DND-41 (cell line): ENCODE data around the gene AP1S3.

Experiments used
- ATAC-seq: fragments of 200-7000 bp; cut with Tn5 transposase; 3 replicates; pipeline ENCODE4 v1.9.1; 2021; ENCODE audit warnings: low read depth; ENCODE audit not compliant: insufficient read depth
- DNase-seq: peaks from one replicate; pipeline ENCODE4 v3.0.0-alpha.2; 2020
- H2AFZ ChIP-seq: 2 replicates; pipeline ENCODE4 v1.6.0; 2012; ENCODE audit warnings: low read depth, low read length
- H3K27ac ChIP-seq: 2 replicates; pipeline ENCODE4 v1.5.1; 2012; ENCODE audit warnings: low read length, inconsistent platforms
- H3K27me3 ChIP-seq: fragments of 200-600 bp; sonication (generic); 2 replicates; pipeline ENCODE4 v1.6.0; 2012; ENCODE audit warnings: low read length, mild to moderate bottlenecking, inconsistent platforms; ENCODE audit not compliant: insufficient read depth, poor library complexity
- H3K36me3 ChIP-seq: 2 replicates; pipeline ENCODE4 v1.5.1; 2012; ENCODE audit warnings: low read length, inconsistent platforms; ENCODE audit not compliant: insufficient read depth
- H3K4me1 ChIP-seq: 2 replicates; pipeline ENCODE4 v1.5.1; 2012; ENCODE audit warnings: mild to moderate bottlenecking, low read length; ENCODE audit not compliant: insufficient read depth
- H3K4me2 ChIP-seq: 2 replicates; pipeline ENCODE4 v1.6.0; 2012; ENCODE audit warnings: mild to moderate bottlenecking, moderate library complexity, low read length, inconsistent platforms; ENCODE audit not compliant: insufficient read depth
- H3K4me3 ChIP-seq, 2 experiments: fragments of 200-600 bp in 1 of 2; shearing (Covaris generic) in 1 of 2; 2 replicates each; pipeline ENCODE4 v1.5.1; 2012 to 2016; ENCODE audit warnings: inconsistent platforms in 2 of 2, low read length in 2 of 2, mild to moderate bottlenecking in 2 of 2, low read depth in 1 of 2, moderate library complexity in 1 of 2
- H3K79me2 ChIP-seq: 2 replicates; pipeline ENCODE4 v1.6.0; 2012; ENCODE audit warnings: low read length, inconsistent platforms; ENCODE audit not compliant: insufficient read depth
- H3K9ac ChIP-seq: 2 replicates; pipeline ENCODE4 v1.6.0; 2012; ENCODE audit warnings: low read depth, mild to moderate bottlenecking, inconsistent platforms, low read length, moderate library complexity
- H3K9me3 ChIP-seq: 2 replicates; pipeline ENCODE4 v1.5.1; 2012; ENCODE audit warnings: low read length, moderate library complexity, mild to moderate bottlenecking, inconsistent platforms; ENCODE audit not compliant: insufficient read depth, severe bottlenecking
- H4K20me1 ChIP-seq: 2 replicates; pipeline ENCODE4 v1.6.0; 2012; ENCODE audit warnings: low read length; ENCODE audit not compliant: insufficient read depth
- EZH2 ChIP-seq: IDR thresholded peaks from 3 replicates; pipeline ENCODE4 v1.6.1; 2012; ENCODE audit warnings: borderline replicate concordance, low read depth, mild to moderate bottlenecking, moderate library complexity, low read length, inconsistent platforms; ENCODE audit not compliant: severe bottlenecking
- TF ChIP-seq, protein P1 (sequence below): IDR thresholded peaks from 2 replicates; pipeline ENCODE4 v1.5.1; 2012; ENCODE audit warnings: borderline replicate concordance, low read length, moderate library complexity, mild to moderate bottlenecking; ENCODE audit not compliant: poor library complexity, severe bottlenecking; ENCODE audit errors: extremely low read depth

Gene AP1S3

DNA sequence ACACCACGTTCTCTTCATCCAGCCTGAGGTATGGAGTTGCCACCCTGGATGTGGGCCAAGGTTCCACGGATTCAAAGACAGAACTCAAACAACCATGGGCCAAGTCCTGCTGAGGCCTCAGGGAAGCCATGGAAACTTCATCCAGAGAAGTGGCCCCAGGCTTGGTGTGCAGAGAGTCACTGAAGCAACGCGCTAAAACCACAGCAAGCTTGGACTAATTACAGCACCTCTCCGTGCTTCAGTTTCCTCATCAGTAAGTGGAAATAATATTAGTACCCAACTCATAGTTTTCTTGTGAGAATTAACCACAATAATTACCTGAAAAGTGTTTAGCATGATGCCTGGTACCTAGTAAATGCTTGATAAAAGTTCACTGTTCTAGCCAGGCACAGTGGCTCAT, 19.2 kb upstream of the AP1S3 start:
- ATAC-seq (no peak), DNase-seq (no peak)
- no peaks in the 10 kb centered on the region for H3K79me2 ChIP-seq
- TF ChIP-seq, protein P1, sequence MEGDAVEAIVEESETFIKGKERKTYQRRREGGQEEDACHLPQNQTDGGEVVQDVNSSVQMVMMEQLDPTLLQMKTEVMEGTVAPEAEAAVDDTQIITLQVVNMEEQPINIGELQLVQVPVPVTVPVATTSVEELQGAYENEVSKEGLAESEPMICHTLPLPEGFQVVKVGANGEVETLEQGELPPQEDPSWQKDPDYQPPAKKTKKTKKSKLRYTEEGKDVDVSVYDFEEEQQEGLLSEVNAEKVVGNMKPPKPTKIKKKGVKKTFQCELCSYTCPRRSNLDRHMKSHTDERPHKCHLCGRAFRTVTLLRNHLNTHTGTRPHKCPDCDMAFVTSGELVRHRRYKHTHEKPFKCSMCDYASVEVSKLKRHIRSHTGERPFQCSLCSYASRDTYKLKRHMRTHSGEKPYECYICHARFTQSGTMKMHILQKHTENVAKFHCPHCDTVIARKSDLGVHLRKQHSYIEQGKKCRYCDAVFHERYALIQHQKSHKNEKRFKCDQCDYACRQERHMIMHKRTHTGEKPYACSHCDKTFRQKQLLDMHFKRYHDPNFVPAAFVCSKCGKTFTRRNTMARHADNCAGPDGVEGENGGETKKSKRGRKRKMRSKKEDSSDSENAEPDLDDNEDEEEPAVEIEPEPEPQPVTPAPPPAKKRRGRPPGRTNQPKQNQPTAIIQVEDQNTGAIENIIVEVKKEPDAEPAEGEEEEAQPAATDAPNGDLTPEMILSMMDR, result no peak
- no peak for TF ChIP-seq EZH2
- H3K4me1 ChIP-seq, result no peaks in the 10 kb centered on the region
- H2AFZ ChIP-seq, result no peak overlapping the region
- no peaks in the 10 kb centered on the region for H3K27me3 ChIP-seq
- no peaks in the 10 kb centered on the region for H4K20me1 ChIP-seq
- H3K4me2 ChIP-seq, result no peak overlapping the region
- no peak overlapping the region for H3K27ac ChIP-seq
- H3K36me3 ChIP-seq, result no peaks in the 10 kb centered on the region
- no peaks in the 10 kb centered on the region for H3K9me3 ChIP-seq
- no peak overlapping the region for H3K9ac ChIP-seq
- no peak overlapping the region for H3K4me3 ChIP-seq

- DNase-seq, result no peak
- Histone ChIP-seq H3K36me3 (no peaks in the 10 kb centered on the region), H3K4me2 (no peak overlapping the region), H3K9ac (no peak overlapping the region), H3K4me3 (no peak overlapping the region), H3K9me3 (no peaks in the 10 kb centered on the region), H3K79me2 (no peaks in the 10 kb centered on the region), H3K27me3 (no peaks in the 10 kb centered on the region), H3K4me1 (no peaks in the 10 kb centered on the region), H4K20me1 (no peaks in the 10 kb centered on the region), H2AFZ (no peak overlapping the region), H3K27ac (no peak overlapping the region)
- no peak for ATAC-seq
- TF ChIP-seq, protein P1, result no peak
- TF ChIP-seq EZH2, result no peak
These were observed 18.6 kb upstream of the AP1S3 start for GRCh38 chr2:223856021-223856420.

- TF ChIP-seq, protein P1, result no peak
- no peak for TF ChIP-seq EZH2
- Histone ChIP-seq H3K27ac (no peak overlapping the region), H3K4me1 (no peaks in the 10 kb centered on the region), H3K9me3 (no peaks in the 10 kb centered on the region), H3K4me2 (no peak overlapping the region), H3K36me3 (no peaks in the 10 kb centered on the region), H3K27me3 (no peaks in the 10 kb centered on the region), H4K20me1 (no peaks in the 10 kb centered on the region), H2AFZ (no peak overlapping the region), H3K4me3 (no peak overlapping the region), H3K79me2 (no peaks in the 10 kb centered on the region), H3K9ac (no peak overlapping the region)
- DNase-seq (no peak), ATAC-seq (no peak)
These were observed 18.0 kb upstream of the AP1S3 start for GRCh38 chr2:223855426-223855825.

DNA sequence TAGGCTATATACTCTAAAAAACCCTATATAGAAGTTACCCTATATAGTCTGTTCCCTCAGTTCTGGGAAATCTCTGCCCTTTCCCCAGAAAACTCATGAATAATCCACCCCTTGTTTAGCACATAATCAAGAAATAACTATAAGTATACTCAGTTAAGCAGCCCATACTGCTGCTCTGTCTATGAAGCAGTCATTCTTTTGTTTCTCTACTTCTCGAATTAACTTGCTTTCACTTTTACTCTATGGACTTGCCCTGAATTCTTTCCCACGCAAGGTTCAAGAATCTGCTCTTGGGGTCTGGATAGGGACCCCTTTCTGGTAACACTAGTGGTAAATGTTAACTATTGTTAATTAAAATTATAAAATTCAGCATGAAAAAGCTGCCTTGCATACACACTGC, 17.4 kb upstream of the AP1S3 start:
- no peaks in the 10 kb centered on the region for H3K4me1 ChIP-seq
- H3K79me2 ChIP-seq, result no peaks in the 10 kb centered on the region
- H3K9ac ChIP-seq, result no peak overlapping the region
- no peaks in the 10 kb centered on the region for H3K36me3 ChIP-seq
- no peaks in the 10 kb centered on the region for H4K20me1 ChIP-seq
- no peak for TF ChIP-seq EZH2
- TF ChIP-seq, protein P1, result no peak
- H3K4me2 ChIP-seq, result no peak overlapping the region
- no peak overlapping the region for H2AFZ ChIP-seq
- H3K4me3 ChIP-seq, result no peak overlapping the region
- H3K27ac ChIP-seq, result no peak overlapping the region
- H3K9me3 ChIP-seq, result no peaks in the 10 kb centered on the region
- ATAC-seq (0 out of 3 replicates have a peak, but pooled peaks have one; percentile 27), DNase-seq (no peak)
- no peaks in the 10 kb centered on the region for H3K27me3 ChIP-seq
